K562 treated with DMSO at 1 percent for 24 hours (cell line): ENCODE measurements around the gene CCIN. TPM values are rescaled to one million over a fixed set of nuclear protein-coding genes. Genes with fewer than 3 reads are reported as not detected.

ENCODE experiments used
- total RNA-seq: library from RNA; unstranded; fragments of 300-600 nt; gene quantifications from 2 replicates; pipeline ENCODE4 v1.2.3, GENCODE V29; 2022; ENCODE audit warnings: low read depth; ENCODE audit not compliant: insufficient read depth

CCIN gene
- not detected in 2 replicates for total RNA-seq

DNA sequence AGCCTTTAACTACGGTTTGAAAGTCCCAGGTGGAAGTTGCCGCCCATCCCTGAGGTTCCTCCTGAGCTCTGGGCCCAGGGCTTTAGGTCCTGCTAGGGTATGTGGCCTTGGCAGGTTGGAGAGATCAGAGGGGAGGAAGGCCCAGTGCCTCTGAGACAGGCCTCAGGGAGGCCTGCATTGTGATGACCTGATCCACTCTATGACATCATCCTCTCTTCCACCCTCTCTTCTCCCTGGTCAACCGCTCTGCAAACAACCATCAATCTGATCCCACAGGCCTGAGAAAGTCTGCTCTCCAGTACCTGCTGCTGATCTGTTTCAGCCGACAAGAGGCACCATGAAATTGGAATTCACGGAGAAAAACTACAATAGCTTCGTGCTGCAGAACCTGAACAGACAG is at the start of gene CCIN:
TSS of gene CCIN (plus strand) at position 223 of the 400 bp plus-strand sequence. CDS start at position 338, 115 bp downstream.

DNA sequence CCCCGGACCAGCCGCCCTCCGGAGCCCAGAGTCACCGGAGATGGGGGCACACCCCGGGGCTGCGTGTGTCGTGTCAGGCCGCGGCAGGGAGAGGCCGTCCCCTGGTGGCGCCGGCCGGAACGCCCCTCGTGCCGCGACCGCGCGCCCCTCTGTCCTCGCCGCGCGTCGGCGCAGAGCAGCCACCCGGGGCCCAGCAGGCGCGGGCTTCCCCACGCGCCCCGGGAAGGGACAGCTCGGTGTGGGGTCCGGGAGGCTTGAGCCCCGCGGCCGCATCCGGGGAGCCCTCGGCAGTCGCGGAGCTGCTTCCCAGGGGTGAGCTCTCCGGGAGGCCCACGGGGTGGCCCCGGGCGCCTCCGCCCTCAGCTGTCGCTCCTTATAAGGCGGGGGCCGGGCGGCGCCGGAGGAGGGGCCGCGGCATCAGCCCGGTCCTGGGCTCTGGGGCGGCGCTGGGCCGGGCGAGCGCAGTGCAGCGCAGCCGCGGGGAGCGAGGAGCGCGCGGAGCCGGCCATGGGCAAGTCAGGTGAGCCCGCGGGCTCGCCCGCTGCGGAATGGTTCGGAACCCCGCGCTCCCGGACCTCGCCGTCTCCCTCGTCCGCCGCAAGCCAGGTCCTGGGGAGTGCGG is 32.8 kb upstream of the CCIN start, which contains the start of gene GLIPR2:
TSS of gene GLIPR2 (plus strand) at position 462 of the 622 bp plus-strand sequence. CDS start at position 508, 46 bp downstream.

DNA sequence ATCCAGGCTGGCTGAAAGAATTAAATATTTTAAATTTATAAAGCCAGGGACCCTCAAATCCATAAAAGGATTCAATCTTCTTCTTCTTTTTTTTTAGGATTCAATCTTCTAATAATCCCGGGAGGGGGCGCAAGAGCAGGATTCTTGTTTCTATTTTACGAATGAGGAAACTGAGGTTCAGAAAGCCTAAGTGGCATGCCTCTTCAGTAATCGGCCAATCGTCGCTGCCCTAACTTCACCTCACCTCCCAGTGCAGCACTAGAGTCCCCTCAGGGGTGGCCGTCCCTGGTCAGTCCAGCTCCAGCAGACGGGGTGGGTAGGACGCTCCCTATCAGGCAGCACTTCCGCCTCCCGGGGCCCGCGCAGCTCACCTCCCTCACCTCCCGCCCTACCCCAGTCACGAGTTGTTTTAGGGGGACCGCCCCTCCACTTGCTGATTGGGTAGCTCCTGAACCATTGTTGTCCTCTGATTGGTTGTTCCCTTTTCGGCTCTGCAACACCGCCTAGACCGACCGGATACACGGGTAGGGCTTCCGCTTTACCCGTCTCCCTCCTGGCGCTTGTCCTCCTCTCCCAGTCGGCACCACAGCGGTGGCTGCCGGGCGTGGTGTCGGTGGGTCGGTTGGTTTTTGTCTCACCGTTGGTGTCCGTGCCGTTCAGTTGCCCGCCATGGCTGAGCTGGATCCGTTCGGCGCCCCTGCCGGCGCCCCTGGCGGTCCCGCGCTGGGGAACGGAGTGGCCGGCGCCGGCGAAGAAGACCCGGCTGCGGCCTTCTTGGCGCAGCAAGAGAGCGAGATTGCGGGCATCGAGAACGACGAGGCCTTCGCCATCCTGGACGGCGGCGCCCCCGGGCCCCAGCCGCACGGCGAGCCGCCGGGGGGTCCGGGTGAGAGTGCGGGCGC is 21.5 kb downstream of the CCIN start, which contains the start of gene CLTA:
TSS of gene CLTA (plus strand) at position 534 of the 902 bp plus-strand sequence. CDS start at position 670, 136 bp downstream.

Other genes with a start within 250 kb of the CCIN start
- gene OR2S2, start 211.2 kb upstream of the CCIN start, total RNA-seq = not detected in 2 replicates
- gene RECK, start 132.5 kb upstream of the CCIN start, total RNA-seq = 0.28 and 0.42 TPM in 2 replicates
- gene GLIPR2, start 32.7 kb upstream of the CCIN start, total RNA-seq = 5.1 and 7.3 TPM in 2 replicates
- 298 and 301 TPM in 2 replicates for gene CLTA, start 21.5 kb downstream of the CCIN start, total RNA-seq
- 10.7 and 11.8 TPM in 2 replicates for gene GNE, start 89.1 kb downstream of the CCIN start, total RNA-seq
- 5.7 and 5.9 TPM in 2 replicates for gene RNF38, start 230.9 kb downstream of the CCIN start, total RNA-seq